SU-DHL-6 (cell line): ENCODE results near the gene KCNE4.

ENCODE experiments used
- H2AFZ ChIP-seq: fragments of 200-600 bp; sonication (generic); 2 replicates; pipeline ENCODE4 v1.6.1; 2014; ENCODE audit warnings: low read depth, mild to moderate bottlenecking, moderate library complexity, mixed read lengths, antibody characterized with exemption, low read length; ENCODE audit not compliant: severe bottlenecking
- H3F3A ChIP-seq: fragments of 200-600 bp; shearing (Covaris generic); 2 replicates; pipeline ENCODE4 v1.6.0; 2016; ENCODE audit warnings: antibody characterized with exemption, mild to moderate bottlenecking; ENCODE audit not compliant: insufficient read depth
- H3K27ac ChIP-seq: fragments of 200-600 bp; sonication (generic); 2 replicates; pipeline ENCODE4 v1.5.1; 2016; ENCODE audit warnings: low read depth, mild to moderate bottlenecking, low read length, moderate library complexity, mixed read lengths
- H3K27me3 ChIP-seq: fragments of 200-600 bp; sonication (generic), shearing (Covaris generic); 2 replicates; pipeline ENCODE4 v1.6.0; 2014; ENCODE audit warnings: mild to moderate bottlenecking, low read length
- H3K36me3 ChIP-seq: fragments of 200-600 bp; sonication (generic); 2 replicates; pipeline ENCODE4 v1.6.1; 2014; ENCODE audit warnings: mild to moderate bottlenecking, low read length, mixed read lengths
- H3K4me2 ChIP-seq: fragments of 300-600, 200-600 bp; shearing (Covaris generic), sonication (generic); 2 replicates; pipeline ENCODE4 v1.6.0; 2014; ENCODE audit warnings: low read length, low read depth, mild to moderate bottlenecking; ENCODE audit not compliant: poor library complexity, severe bottlenecking
- H3K4me3 ChIP-seq: fragments of 200-600 bp; sonication (generic); 2 replicates; pipeline ENCODE4 v1.5.1; 2014; ENCODE audit warnings: antibody characterized with exemption, low read length, mild to moderate bottlenecking, mixed read lengths; ENCODE audit not compliant: insufficient read depth, poor library complexity, severe bottlenecking
- H3K79me2 ChIP-seq: fragments of 200-600 bp; sonication (generic); 2 replicates; pipeline ENCODE4 v1.6.1; 2014; ENCODE audit warnings: mild to moderate bottlenecking, low read length, moderate library complexity; ENCODE audit not compliant: insufficient read depth
- H3K9ac ChIP-seq: fragments of 200-600 bp; sonication (generic); 2 replicates; pipeline ENCODE4 v1.7.0; 2014; ENCODE audit warnings: mild to moderate bottlenecking, low read length
- H3K9me2 ChIP-seq: fragments of 200-600 bp; sonication (generic); replicated peaks from 2 replicates; pipeline ENCODE4 v1.6.1; 2014; ENCODE audit warnings: low read length; ENCODE audit not compliant: insufficient read depth
- H3K9me3 ChIP-seq: fragments of 200-600 bp; sonication (generic); 2 replicates; pipeline ENCODE4 v1.6.1; 2014; ENCODE audit warnings: low read length, mixed read lengths; ENCODE audit not compliant: insufficient read depth
- H4K20me1 ChIP-seq: fragments of 200-600 bp; sonication (generic); 2 replicates; pipeline ENCODE4 v1.6.1; 2014; ENCODE audit warnings: low read depth, mild to moderate bottlenecking, antibody characterized with exemption, low read length, moderate library complexity, mixed read lengths
- EZH2phosphoT487 ChIP-seq: fragments of 200-600 bp; sonication (generic), shearing (Covaris generic); conservative IDR thresholded peaks from 2 replicates; pipeline ENCODE4 v1.6.1; 2018; ENCODE audit warnings: mild to moderate bottlenecking, antibody characterized with exemption, low read length, moderate library complexity, mixed read lengths
- TF ChIP-seq, protein P1 (sequence below): fragments of 200-600 bp; sonication (generic); IDR thresholded peaks from one replicate; pipeline ENCODE4 v1.5.1; 2017; ENCODE audit warnings: antibody characterized with exemption, mild to moderate bottlenecking, low read length, moderate library complexity; ENCODE audit not compliant: insufficient read depth, poor library complexity, severe bottlenecking

KCNE4 gene

GRCh38 chr2:223020971-223021675 is 30.9 kb upstream of the KCNE4 start:
- TF ChIP-seq, protein P1, sequence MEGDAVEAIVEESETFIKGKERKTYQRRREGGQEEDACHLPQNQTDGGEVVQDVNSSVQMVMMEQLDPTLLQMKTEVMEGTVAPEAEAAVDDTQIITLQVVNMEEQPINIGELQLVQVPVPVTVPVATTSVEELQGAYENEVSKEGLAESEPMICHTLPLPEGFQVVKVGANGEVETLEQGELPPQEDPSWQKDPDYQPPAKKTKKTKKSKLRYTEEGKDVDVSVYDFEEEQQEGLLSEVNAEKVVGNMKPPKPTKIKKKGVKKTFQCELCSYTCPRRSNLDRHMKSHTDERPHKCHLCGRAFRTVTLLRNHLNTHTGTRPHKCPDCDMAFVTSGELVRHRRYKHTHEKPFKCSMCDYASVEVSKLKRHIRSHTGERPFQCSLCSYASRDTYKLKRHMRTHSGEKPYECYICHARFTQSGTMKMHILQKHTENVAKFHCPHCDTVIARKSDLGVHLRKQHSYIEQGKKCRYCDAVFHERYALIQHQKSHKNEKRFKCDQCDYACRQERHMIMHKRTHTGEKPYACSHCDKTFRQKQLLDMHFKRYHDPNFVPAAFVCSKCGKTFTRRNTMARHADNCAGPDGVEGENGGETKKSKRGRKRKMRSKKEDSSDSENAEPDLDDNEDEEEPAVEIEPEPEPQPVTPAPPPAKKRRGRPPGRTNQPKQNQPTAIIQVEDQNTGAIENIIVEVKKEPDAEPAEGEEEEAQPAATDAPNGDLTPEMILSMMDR, result no peak
- TF ChIP-seq EZH2phosphoT487, result no peak
- no peaks in the 10 kb centered on the region for H3K9me2 ChIP-seq
- no peaks in the 10 kb centered on the region for H3F3A ChIP-seq
- no peak overlapping the region for H2AFZ ChIP-seq
- no peaks in the 10 kb centered on the region for H3K9me3 ChIP-seq
- H3K9ac ChIP-seq, result no peak overlapping the region
- H3K79me2 ChIP-seq, result no peaks in the 10 kb centered on the region
- no peaks in the 10 kb centered on the region for H3K27me3 ChIP-seq
- no peak overlapping the region for H3K27ac ChIP-seq
- H4K20me1 ChIP-seq, result no peaks in the 10 kb centered on the region
- no peaks in the 10 kb centered on the region for H3K36me3 ChIP-seq
- H3K4me3 ChIP-seq, result no peak overlapping the region
- no peak overlapping the region for H3K4me2 ChIP-seq

GRCh38 chr2:223026357-223027110 is 25.5 kb upstream of the KCNE4 start:
- Histone ChIP-seq H3K4me2 (no peak overlapping the region), H4K20me1 (no peaks in the 10 kb centered on the region), H3K9me3 (no peaks in the 10 kb centered on the region), H3K27me3 (no peaks in the 10 kb centered on the region), H3K27ac (no peak overlapping the region), H3K9ac (no peak overlapping the region), H3K79me2 (no peaks in the 10 kb centered on the region), H3K36me3 (no peaks in the 10 kb centered on the region), H3K9me2 (no peaks in the 10 kb centered on the region), H2AFZ (no peak overlapping the region), H3F3A (no peaks in the 10 kb centered on the region), H3K4me3 (no peak overlapping the region)
- no peak for TF ChIP-seq EZH2phosphoT487
- TF ChIP-seq, protein P1, result no peak

DNA sequence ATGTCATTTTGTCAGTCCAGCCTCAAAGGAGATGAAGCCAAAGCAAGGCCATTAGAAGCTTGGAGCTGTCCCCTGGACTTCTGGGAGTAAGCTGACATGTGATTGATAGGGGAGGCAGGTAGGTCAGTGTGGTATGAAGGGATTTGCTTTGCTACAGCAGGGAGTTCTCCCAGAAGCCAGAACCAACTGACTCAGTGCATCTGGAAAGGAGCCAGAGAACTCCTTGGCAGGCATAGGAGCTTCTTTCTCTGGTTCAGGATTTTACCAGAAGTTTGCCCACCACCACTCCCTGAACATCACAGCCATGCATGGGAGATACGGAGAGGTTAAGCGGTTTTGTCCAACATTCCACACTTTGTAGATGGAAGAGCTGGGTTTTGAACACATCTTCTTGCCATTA is 24.5 kb upstream of the KCNE4 start:
- no peaks in the 10 kb centered on the region for H3K9me2 ChIP-seq
- H3K4me2 ChIP-seq, result no peak overlapping the region
- H3K9ac ChIP-seq, result no peak overlapping the region

More for the DNA sequence above, 24.5 kb upstream of the KCNE4 start:
- Histone ChIP-seq H3K4me3 (no peak overlapping the region), H3K9me3 (no peaks in the 10 kb centered on the region), H4K20me1 (no peaks in the 10 kb centered on the region), H3K36me3 (no peaks in the 10 kb centered on the region), H3K27ac (no peak overlapping the region), H3K27me3 (no peaks in the 10 kb centered on the region), H3F3A (no peaks in the 10 kb centered on the region), H3K79me2 (no peaks in the 10 kb centered on the region), H2AFZ (no peak overlapping the region)
- TF ChIP-seq, protein P1, result no peak
- TF ChIP-seq EZH2phosphoT487, result no peak
